Stimulated activated CD4-positive, alpha-beta T cell treated with anti-CD3 and anti-CD28 coated beads, Interleukin-2, amount 100 ng/mL, for 24 hours (primary cell): Measurements from ENCODE around the gene STX1B.

Experiments used
- DNase-seq, 2 donors: peaks; one replicate each; pipeline ENCODE4 v3.0.0-alpha.2; 2020

Gene STX1B

GRCh38 chr16:30974348-30974747 is 36.1 kb downstream of the STX1B start:
- DNase-seq, result no peak

DNA sequence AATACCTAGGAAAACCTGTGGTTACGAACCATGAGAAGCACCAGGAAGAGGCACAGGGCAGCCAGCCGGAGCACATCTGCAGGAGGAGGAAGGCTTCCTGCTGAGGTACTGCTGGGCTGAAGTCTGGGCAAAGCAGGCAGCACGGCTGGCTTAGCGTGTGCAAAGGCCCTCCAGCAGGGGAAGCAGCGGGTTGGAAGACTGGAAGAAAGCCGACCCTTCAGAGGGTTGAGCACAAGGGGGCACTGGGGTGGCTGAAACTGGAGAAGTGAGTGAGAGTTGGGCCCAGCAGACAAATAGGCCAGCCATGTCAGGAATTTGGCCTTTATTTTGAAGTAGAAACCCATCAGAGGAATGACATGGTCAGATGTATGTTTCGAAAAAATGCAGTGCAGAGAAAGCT is 37.6 kb downstream of the STX1B start:
- DNase-seq, result no peak

- no peak for DNase-seq
Measured at GRCh38 chr16:30971298-30971697, 39.1 kb downstream of the STX1B start.

DNA sequence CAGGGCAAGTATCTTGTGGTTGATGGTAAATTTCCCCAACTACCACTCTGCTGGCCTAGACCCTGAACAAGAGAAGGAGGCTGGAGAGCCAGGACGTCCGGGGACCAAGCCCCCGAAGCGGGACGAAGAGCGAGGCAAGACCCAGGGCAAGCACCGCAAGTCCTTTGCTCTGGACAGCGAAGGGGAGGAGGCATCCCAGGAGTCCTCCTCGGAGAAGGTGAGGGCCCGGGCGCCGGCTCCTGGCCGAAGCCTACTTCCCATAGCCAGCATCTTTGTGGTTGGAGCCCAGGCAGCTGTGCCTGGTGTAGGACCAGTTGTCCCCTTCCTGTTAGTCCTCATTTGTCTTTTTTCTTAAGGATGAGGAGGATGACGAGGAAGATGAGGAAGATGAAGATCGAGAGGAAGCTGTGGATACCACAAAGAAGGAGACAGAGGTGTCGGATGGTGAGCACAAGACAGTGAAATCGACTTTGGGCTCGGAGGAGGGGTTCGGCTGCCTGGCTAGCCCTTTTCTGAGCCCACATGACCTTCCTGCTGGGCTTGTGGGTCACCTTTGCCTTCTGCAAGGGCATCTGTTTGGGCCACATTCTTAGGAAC is 41.1 kb downstream of the STX1B start:
- DNase-seq, result no peak

GRCh38 chr16:30967795-30968194 is 42.6 kb downstream of the STX1B start:
- DNase-seq, result no peak

GRCh38 chr16:30966033-30966619 is 44.3 kb downstream of the STX1B start:
- DNase-seq, result no peak

GRCh38 chr16:30965436-30965835 is 45.0 kb downstream of the STX1B start:
- no peak for DNase-seq

DNA sequence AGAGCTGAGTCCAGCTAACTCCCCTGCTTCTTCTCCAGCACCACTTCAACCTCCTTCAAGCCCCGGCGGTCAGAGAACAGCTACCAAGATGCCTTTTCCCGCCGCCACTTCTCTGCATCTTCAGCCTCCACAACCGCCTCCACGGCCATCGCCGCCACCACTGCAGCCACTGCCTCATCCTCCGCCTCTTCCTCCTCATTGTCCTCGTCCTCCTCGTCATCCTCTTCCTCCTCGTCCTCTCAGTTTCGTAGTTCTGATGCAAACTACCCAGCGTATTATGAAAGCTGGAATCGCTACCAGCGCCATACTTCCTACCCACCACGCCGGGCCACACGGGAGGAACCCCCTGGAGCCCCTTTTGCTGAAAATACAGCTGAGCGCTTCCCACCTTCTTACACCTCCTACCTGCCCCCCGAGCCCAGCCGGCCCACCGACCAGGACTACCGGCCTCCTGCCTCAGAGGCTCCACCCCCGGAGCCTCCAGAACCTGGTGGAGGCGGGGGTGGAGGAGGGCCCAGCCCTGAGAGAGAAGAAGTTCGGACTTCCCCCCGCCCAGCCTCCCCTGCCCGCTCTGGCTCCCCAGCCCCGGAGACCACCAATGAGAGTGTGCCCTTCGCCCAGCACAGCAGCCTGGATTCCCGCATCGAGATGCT is 45.7 kb downstream of the STX1B start:
- DNase-seq, result no peak

- DNase-seq, result no peak
Measured at GRCh38 chr16:30963925-30964511, 46.4 kb downstream of the STX1B start.

GRCh38 chr16:30961384-30961783 is 49.1 kb downstream of the STX1B start:
- DNase-seq, result no peak

DNA sequence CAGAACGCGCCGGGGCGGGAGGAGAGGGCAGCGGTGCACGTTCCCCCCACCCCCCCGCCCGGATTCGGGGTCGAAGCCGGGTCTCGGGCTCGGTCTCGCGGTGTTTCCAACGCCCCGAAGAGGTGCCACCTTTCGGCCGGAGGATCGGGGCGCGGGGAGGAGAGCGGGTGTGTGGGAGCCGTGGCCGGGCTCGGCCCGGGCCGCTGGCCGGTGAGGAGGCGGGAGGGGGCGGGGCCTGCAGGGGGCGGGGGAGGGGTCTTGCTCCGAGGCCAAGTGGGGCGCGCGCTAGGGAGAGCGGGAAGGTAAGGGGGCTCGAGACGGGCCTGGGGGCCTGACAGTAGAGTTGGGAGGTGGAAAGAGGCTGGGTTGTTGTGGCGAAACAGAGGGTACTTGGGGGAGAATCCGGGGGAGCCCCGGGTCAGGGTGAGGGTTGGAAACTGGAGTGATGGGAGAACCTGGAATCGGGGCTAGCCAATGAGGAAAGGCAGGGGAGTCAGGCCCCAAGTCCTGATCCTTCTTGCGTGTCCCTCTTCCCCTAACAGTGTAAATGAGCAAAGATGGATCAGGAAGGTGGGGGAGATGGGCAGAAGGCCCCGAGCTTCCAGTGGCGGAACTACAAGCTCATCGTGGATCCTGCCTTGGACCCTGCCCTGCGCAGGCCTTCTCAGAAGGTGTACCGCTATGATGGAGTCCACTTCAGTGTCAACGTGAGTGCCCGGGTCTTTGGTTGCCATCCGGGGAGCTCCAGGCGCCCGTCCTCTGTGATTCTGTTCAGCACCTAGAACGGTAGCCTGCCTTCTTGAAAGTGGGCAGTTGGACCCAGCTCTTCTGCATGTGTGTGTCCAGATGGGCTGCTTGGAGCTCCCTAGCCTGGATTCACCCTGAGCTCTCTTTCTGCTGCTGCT is 52.0 kb downstream of the STX1B start:
- no peak for DNase-seq

DNA sequence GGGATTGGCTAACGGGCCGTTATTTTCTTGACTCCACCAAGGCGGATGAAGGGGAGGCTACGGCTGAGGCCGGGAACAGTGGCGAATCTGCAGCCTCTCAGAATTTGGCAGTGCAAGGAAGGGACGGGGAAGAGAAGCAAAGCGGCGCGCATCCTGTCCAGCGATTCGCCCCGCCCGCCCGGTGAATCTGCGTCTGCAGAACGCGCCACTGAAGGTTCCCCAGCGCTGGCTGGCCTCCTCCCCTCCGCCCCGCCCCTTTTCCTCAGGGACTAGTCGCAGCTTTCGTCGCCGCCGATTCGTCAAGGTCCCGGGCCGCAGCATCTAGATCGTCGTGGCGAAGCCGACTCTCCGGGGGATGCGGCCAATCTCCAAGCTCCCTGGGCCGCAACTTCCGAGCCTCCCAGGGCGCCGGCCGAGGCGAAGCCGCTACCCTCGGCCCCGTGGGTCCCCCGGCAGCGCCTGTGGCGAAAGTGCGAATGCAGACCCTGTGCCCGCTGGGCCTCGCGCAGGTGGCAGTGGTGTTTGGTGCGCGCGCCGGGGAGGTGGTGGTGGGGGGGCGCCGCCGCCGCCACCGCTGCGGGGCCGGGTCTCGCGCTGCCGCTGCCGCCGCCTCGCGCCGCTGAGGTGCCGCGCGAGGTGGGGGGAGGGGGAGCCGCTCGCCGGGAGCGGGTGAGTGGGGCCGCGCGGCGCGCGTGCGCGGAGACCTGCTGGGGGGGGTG is 52.8 kb downstream of the STX1B start, which contains the start of gene SETD1A:
Gene SETD1A (plus strand): TSS at position 299 of the 719 bp plus-strand sequence. CDS start 978 bp downstream, outside the sequence.
- DNase-seq, result peak; percentile 98

DNA sequence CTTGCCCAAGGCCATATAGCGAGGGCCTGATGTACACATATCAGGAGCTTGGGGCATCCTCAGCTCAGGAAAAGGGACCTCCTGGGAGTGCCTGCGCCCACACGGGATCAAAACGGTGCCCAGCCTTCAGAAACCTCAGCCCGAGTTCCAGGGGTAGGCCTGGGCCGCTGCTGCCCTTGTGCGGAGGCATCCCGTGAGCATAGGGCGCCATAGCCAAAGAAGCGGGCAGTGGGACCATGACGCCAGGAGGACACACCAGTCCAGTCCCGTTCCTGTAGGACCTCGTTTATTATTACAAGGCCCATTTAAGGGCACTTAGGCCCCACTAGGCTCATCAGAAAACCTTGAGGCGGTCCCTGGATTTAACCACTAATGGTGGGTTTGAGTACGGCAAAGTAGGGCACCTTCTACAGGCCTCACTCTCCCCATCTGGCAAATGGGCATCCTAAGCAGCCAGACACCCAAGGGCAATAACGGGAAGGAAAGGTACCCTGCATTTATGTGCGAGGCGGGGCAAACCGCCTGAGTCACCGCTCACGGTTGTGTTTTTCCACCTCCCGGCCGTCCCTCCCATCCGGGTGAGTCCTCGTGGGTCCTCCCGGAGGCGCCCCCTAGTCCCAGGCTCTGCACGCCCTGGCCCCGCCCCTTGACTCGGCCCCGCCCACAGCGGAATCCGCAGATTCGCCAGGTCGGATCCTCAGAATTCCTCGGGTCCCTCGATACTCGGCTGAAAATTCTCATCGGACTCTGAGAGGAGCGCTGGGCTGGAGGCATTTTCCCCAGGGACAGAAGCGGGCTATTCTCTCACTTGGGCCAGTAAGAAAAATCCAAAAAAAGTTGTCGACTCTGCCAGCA is 53.6 kb downstream of the STX1B start:
- DNase-seq, result peak; percentile 94 to 95

DNA sequence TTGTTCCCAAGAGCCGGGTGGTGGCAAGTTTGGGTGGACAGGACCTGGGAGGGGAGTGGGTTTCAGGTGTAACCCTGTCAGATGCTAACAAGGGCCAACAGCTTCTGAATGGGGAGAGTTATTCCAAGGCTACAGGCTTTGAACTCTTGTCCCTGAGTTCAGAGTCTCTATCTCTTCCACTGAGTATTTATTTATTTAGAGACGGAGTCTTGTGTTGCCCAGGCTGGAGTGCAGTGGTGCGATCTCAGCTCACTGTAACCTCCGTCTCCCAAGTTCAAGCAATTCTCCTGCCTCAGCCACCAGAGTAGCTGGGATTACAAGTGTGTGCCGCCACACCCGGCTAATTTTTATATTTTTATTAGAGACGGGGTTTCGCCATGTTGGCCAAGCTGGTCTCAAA is 55.4 kb downstream of the STX1B start:
- DNase-seq, result no peak

GRCh38 chr16:30953511-30954124 is 56.8 kb downstream of the STX1B start:
- peak; percentile 64 to 75 for DNase-seq

DNA sequence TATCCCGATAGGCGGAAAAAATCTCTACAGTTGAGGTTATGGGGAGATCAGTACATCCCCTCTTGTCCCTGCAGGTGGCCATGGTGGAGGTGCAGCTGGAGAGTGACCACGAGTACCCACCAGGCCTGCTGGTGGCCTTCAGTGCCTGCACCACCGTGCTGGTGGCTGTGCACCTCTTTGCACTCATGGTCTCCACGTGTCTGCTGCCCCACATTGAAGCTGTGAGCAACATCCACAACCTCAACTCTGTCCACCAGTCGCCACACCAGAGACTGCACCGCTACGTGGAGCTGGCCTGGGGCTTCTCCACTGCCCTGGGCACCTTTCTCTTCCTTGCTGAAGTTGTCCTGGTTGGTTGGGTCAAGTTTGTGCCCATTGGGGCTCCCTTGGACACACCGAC is 57.3 kb downstream of the STX1B start:
- no peak for DNase-seq

GRCh38 chr16:30951750-30952149 is 58.7 kb downstream of the STX1B start:
- DNase-seq, result no peak

DNA sequence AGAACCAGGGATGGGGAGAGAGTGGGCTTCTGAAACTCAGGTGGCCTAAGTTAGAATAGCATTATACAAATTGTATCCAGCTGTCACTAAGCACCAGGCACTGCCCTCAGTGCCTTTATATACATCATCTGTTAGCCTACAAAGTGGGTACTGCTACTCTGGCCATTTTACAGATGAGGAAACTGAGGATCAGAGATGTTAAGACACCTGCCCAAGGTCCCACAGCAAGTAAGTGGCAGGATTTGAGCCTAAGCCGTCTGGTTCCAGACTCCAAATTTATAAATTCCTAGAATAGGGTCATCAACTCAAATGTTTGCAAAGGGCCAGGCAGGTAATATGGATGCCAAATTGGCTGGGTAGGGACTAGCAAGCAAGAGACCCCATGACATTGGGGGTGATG is 59.2 kb downstream of the STX1B start:
- DNase-seq, result no peak

- DNase-seq, result no peak
Measured at GRCh38 chr16:30950516-30951065, 59.8 kb downstream of the STX1B start.
